ENCODE data around the gene ZNF813. TPM values are rescaled to one million over a fixed set of nuclear protein-coding genes. Genes with fewer than 3 reads are reported as not detected.

Gene ZNF813
- total and polyA plus RNA-seq, 9 of the 15 experiments (the other 6 are each of a cell fraction or from before 2014, with no cell fraction given) = 1.3 to 8.0 (median 5.3) TPM

- FAIRE-seq = no peak
- Histone ChIP-seq H3K4me2 (ENCODE audit: insufficient read depth, low read length) (no peak overlapping the region), H3K9ac (ENCODE audit: insufficient read depth in 1 of 2, low read depth in 2 of 2, low read length in 2 of 2) (no peak overlapping the region), H3K9me1 (ENCODE audit: control insufficient read depth, insufficient read depth, low read length) (no peaks in the 10 kb centered on the region), H3K79me2 (ENCODE audit: control insufficient read depth, insufficient read depth, low read length) (no peaks in the 10 kb centered on the region), H2AFZ (ENCODE audit: low read depth, low read length) (no peak overlapping the region), H3K27me3 (ENCODE audit: control insufficient read depth in 2 of 2, insufficient read depth in 2 of 2, low read length in 2 of 2) (peaks cover 4 to 19% of the 10 kb centered on the region in 2 experiments; a peak in 3 of 5 replicates), H3K27ac (ENCODE audit: extremely low read depth, low read depth, low read length) (no peak overlapping the region), H4K20me1 (replicated peaks; ENCODE audit: control insufficient read depth, insufficient read depth, low read length) (no peaks in the 10 kb centered on the region), H3K9me3 (replicated peaks; ENCODE audit: control insufficient read depth, insufficient read depth, low read depth, low read length) (no peaks in the 10 kb centered on the region), H3K4me3 (no peak overlapping the region), H3K36me3 (ENCODE audit: control insufficient read depth, insufficient read depth, low read length) (no peaks in the 10 kb centered on the region), H3K4me1 (replicated peaks in 1 of 2; ENCODE audit: control insufficient read depth in 2 of 2, insufficient read depth in 2 of 2, low read length in 2 of 2) (no peaks in the 10 kb centered on the region)
- ATAC-seq = no peak
- ChIA-PET POLR2A (no interaction called here), CTCF (ENCODE audit: low intra/inter-chr PET ratio) (no interaction called here)
- no peak for DNase-seq (ENCODE audit: extremely low read depth in 1 of 4, low spot score in 3 of 4)
- no TSS peak for BruUV-seq (replicated peaks)
- 6% methylated on average over 3 of the region's 3 CpGs for WGBS (ENCODE audit: insufficient coverage, low coverage, missing lambda C conversion rate)
- in situ Hi-C loops (cut with MboI) (no loop called here), intact Hi-C loops (cut with micrococcal nuclease) (no loop called here)
- TF ChIP-seq MAFK (IDR thresholded peaks at IDR 0.05; ENCODE audit: low read length) (no peak), RCOR1 (IDR thresholded peaks at IDR 0.05; ENCODE audit: borderline replicate concordance in 1 of 2, low read depth in 2 of 2, low read length in 2 of 2) (no peak), ZC3H8 (IDR thresholded peaks at IDR 0.05) (no peak), SRF (CRISPR knock-in tag; IDR thresholded peaks at IDR 0.05) (no peak), ETV1 (tag; conservative IDR thresholded peaks at IDR 0.05; ENCODE audit: low read depth) (no peak), ZFP1 (CRISPR knock-in tag; IDR thresholded peaks at IDR 0.05) (no peak), ZNF23 (CRISPR knock-in tag; IDR thresholded peaks at IDR 0.05) (no peak), KLF10 (CRISPR knock-in tag; IDR thresholded peaks at IDR 0.05) (no peak), CBFA2T3 (IDR thresholded peaks at IDR 0.05) (no peak), FOXJ2 (tag; IDR thresholded peaks at IDR 0.05) (no peak), GATA2 (CRISPR knock-in tag; IDR thresholded peaks at IDR 0.05) (no peak)
- TF ChIP-seq, protein P1, sequence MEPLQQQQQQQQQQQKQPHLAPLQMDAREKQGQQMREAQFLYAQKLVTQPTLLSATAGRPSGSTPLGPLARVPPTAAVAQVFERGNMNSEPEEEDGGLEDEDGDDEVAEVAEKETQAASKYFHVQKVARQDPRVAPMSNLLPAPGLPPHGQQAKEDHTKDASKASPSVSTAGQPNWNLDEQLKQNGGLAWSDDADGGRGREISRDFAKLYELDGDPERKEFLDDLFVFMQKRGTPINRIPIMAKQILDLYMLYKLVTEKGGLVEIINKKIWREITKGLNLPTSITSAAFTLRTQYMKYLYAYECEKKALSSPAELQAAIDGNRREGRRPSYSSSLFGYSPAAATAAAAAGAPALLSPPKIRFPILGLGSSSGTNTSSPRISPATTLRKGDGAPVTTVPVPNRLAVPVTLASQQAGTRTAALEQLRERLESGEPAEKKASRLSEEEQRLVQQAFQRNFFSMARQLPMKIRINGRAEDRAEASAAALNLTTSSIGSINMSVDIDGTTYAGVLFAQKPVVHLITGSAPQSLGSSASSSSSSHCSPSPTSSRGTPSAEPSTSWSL (CRISPR knock-in tag; IDR thresholded peaks at IDR 0.05; ENCODE audit: borderline replicate concordance) = no peak
- TF ChIP-seq, protein P2, sequence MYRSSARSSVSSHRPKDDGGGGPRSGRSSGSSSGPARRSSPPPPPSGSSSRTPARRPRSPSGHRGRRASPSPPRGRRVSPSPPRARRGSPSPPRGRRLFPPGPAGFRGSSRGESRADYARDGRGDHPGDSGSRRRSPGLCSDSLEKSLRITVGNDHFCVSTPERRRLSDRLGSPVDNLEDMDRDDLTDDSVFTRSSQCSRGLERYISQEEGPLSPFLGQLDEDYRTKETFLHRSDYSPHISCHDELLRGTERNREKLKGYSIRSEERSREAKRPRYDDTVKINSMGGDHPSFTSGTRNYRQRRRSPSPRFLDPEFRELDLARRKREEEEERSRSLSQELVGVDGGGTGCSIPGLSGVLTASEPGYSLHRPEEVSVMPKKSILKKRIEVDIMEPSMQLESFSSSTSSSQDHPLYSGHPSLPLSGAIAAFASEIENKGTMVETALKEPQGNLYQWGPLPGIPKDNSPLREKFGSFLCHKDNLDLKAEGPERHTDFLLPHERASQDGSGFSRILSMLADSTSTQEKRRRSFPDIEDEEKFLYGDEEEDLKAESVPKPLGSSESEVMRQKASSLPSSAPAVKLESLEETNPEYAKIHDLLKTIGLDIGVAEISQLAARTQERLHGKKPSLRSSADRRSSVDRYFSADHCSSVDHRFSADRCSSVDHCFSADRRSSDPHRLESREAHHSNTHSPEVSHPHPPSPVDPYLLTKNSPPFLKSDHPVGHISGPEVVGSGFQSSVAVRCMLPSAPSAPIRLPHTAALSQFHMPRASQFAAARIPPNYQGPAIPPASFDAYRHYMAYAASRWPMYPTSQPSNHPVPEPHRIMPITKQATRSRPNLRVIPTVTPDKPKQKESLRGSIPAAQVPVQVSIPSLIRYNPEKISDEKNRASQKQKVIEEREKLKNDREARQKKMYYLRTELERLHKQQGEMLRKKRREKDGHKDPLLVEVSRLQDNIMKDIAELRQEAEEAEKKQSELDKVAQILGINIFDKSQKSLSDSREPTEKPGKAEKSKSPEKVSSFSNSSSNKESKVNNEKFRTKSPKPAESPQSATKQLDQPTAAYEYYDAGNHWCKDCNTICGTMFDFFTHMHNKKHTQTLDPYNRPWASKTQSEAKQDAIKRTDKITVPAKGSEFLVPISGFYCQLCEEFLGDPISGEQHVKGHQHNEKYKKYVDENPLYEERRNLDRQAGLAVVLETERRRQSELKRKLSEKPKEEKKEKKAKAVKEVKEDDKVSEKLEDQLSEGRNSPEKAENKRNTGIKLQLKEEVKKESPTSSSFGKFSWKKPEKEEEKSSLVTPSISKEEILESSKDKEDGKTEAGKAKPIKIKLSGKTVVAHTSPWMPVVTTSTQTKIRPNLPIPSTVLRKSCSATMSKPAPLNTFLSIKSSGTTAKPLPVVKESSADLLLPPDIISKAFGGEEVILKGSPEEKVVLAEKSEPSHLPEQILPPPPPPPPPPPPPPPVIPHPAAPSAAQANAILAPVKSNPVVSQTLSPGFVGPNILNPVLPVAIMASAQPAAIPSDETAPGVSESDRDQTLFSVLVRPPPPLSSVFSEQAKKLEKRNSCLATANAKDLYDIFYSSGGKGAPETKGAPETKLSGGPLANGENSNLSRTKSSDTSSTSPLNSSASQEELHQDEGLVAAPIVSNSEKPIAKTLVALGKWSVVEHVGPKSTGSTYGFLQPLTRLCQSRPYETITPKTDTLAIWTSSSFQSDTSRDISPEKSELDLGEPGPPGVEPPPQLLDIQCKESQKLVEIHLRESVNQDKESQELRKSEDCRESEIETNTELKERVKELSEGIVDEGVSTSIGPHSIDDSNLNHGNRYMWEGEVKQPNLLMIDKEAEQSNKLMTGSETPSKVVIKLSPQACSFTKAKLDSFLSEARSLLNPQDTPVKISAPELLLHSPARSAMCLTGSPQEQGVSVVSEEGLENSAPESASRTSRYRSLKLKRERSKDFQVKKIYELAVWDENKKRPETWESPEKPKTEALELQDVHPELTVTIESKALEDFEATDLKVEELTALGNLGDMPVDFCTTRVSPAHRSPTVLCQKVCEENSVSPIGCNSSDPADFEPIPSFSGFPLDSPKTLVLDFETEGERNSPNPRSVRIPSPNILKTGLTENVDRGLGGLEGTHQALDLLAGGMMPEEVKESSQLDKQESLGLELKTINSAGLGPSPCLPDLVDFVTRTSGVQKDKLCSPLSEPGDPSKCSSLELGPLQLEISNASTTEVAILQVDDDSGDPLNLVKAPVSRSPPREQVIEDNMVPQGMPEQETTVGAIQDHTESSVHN (IDR thresholded peaks at IDR 0.05; ENCODE audit: borderline replicate concordance in 1 of 2, low read depth in 1 of 2) = no peak
Measured at GRCh38 chr19:53509443-53509842, 41.9 kb downstream of the ZNF813 start.

Measured in K562 (cell line).